A549 treated with ZK216348 at 1 μM for 4 hours (cell line): Measurements from ENCODE around the gene CHAF1A. TPM values are rescaled to one million over a fixed set of nuclear protein-coding genes. Genes with fewer than 3 reads are reported as not detected.

Source experiments
- total RNA-seq: library from RNA; stranded (reverse); fragments of 200-300 nt; extraction: Qiagen RNA extraction; gene quantifications from 5 replicates; pipeline ENCODE4 v1.2.3, GENCODE V29; 2022; ENCODE audit warnings: low read depth

Gene CHAF1A
- total RNA-seq = 19.7 to 27.3 TPM (median 24.6 TPM) in 5 replicates

GRCh38 chr19:4402171-4403004, at the start of gene CHAF1A:
CHAF1A (plus strand) TSS chr19:4402640; CDS start chr19:4402763, 123 bp downstream.

GRCh38 chr19:4400135-4400936, 2.1 kb upstream of the CHAF1A start, which contains the start of gene SH3GL1:
SH3GL1 (minus strand) TSS chr19:4400547; CDS start chr19:4400368, 179 bp downstream.

GRCh38 chr19:4457654-4458395, 55.4 kb downstream of the CHAF1A start, which contains the start of gene UBXN6:
UBXN6 (minus strand) TSS chr19:4457794; CDS start chr19:4457697, 97 bp downstream.

GRCh38 chr19:4472174-4472974, 69.9 kb downstream of the CHAF1A start, which contains the start of gene HDGFL2:
HDGFL2 (plus strand) TSS chr19:4472297; CDS start chr19:4472351, 54 bp downstream.

Other genes with a start within 250 kb of the CHAF1A start
- gene CREB3L3, start 249.0 kb upstream of the CHAF1A start, total RNA-seq = 0.08 to 0.39 TPM (median 0.11 TPM) in 4 of 5 replicates, not detected in the other
- gene SIRT6, start 220.1 kb upstream of the CHAF1A start, total RNA-seq = 17.4 to 39.4 TPM (median 36.8 TPM) in 5 replicates
- 0.16 to 0.34 TPM (median 0.31 TPM) in 5 replicates for gene ANKRD24, start 220.0 kb upstream of the CHAF1A start, total RNA-seq
- 1.5 to 4.8 TPM (median 3.0 TPM) in 5 replicates for gene EBI3, start 173.1 kb upstream of the CHAF1A start, total RNA-seq
- gene YJU2, start 155.6 kb upstream of the CHAF1A start, total RNA-seq = 17.1 to 23.9 TPM (median 21.5 TPM) in 5 replicates
- not detected in 5 replicates for gene SHD, start 123.4 kb upstream of the CHAF1A start, total RNA-seq
- not detected in 5 replicates for gene TMIGD2, start 100.3 kb upstream of the CHAF1A start, total RNA-seq
- 6.0 to 10.8 TPM (median 8.6 TPM) in 5 replicates for gene FSD1, start 98.0 kb upstream of the CHAF1A start, total RNA-seq
- gene STAP2, start 63.8 kb upstream of the CHAF1A start, total RNA-seq = 0.12 to 0.47 TPM in 2 of 5 replicates, not detected in the others
- 7.0 to 13.3 TPM (median 10.1 TPM) in 5 replicates for gene MPND, start 59.1 kb upstream of the CHAF1A start, total RNA-seq
- 36.6 to 63.4 TPM (median 61.9 TPM) in 5 replicates for gene SH3GL1, start 2.1 kb upstream of the CHAF1A start, total RNA-seq
- gene UBXN6, start 55.2 kb downstream of the CHAF1A start, total RNA-seq = 30.7 to 66.9 TPM (median 55.5 TPM) in 5 replicates
- gene HDGFL2, start 69.7 kb downstream of the CHAF1A start, total RNA-seq = 19.3 to 33.2 TPM (median 30.4 TPM) in 5 replicates
- gene PLIN4, start 115.8 kb downstream of the CHAF1A start, total RNA-seq = 0.19 to 0.28 TPM (median 0.23 TPM) in 5 replicates
- gene PLIN5, start 132.6 kb downstream of the CHAF1A start, total RNA-seq = 0.16 to 0.32 TPM in 2 of 5 replicates, not detected in the others
- gene LRG1, start 137.4 kb downstream of the CHAF1A start, total RNA-seq = 0.08 to 0.21 TPM (median 0.09 TPM) in 3 of 5 replicates, not detected in the others
- gene SEMA6B, start 157.0 kb downstream of the CHAF1A start, total RNA-seq = 4.3 to 6.9 TPM (median 6.2 TPM) in 5 replicates
- gene TNFAIP8L1, start 236.9 kb downstream of the CHAF1A start, total RNA-seq = 2.6 to 5.5 TPM (median 4.7 TPM) in 5 replicates